Measurements from ENCODE around the gene UBTD1. TPM values are rescaled to one million over a fixed set of nuclear protein-coding genes. Genes with fewer than 3 reads are reported as not detected.

Gene UBTD1
- total RNA-seq, 1 experiment from 2014 or later: 40.5 TPM

DNA sequence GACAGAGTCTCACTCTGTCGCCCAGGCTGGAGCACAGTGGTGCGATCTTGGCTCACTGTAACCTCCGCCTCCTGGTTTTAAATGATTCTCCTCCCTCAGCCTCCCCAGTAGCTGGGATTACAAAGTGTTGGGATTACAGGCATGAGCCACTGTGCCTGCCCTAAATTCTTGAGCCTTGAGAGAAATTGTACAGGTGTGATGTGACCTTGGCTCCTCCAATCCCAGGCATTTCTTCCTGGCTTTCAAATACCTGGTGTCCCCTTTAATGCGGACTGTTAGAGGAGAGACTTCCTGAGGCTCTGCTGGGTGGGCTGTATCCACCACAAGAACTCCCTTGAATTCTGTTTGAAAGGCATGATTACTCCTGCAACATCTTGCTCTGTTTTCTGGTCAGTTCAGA lies 119.6 kb downstream of the UBTD1 start:
- DNase-seq (ENCODE audit: low read depth): no peak

DNA sequence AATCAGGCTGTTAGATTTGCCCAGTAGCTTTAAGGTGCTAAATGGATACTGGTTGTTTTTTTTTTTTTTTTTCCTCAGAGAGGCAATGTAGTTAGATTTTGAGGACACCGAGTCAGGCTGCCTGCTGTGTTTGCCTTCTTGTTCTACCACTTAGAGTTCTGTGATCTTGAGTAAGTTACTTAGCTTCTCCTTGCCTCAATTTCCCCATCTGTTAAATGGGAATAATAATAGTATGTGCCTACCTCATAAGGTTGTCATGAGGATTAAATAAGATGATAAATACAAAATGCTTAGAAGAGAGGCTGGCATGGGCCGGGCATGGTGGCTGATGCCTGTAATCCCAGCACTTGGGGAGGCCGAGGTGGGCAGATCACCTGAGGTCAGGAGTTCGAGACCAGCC lies 120.0 kb downstream of the UBTD1 start:
- DNase-seq (ENCODE audit: low read depth): no peak

Other genes starting within 250 kb of the UBTD1 start
- gene ARHGAP19, start 206.3 kb upstream of the UBTD1 start, total RNA-seq (2014; rRNA removed; shearing (Covaris generic)): 12.4 and 12.7 TPM in 2 replicates
- gene FRAT1, start 179.7 kb upstream of the UBTD1 start, total RNA-seq (2014; rRNA removed; shearing (Covaris generic)): 1.1 and 2.9 TPM in 2 replicates
- 6.7 and 10.0 TPM in 2 replicates for gene FRAT2, start 164.2 kb upstream of the UBTD1 start, total RNA-seq (2014; rRNA removed; shearing (Covaris generic))
- 10.2 and 19.3 TPM in 2 replicates for gene RRP12, start 97.6 kb upstream of the UBTD1 start, total RNA-seq (2014; rRNA removed; shearing (Covaris generic))
- gene PGAM1, start 72.7 kb upstream of the UBTD1 start, total RNA-seq (2014; rRNA removed; shearing (Covaris generic)): 949 and 1,198 TPM in 2 replicates
- 68.9 and 69.3 TPM in 2 replicates for gene EXOSC1, start 52.9 kb upstream of the UBTD1 start, total RNA-seq (2014; rRNA removed; shearing (Covaris generic))
- 63.3 and 67.8 TPM in 2 replicates for gene ZDHHC16, start 52.7 kb upstream of the UBTD1 start, total RNA-seq (2014; rRNA removed; shearing (Covaris generic))
- gene MMS19, start 502 bp upstream of the UBTD1 start, total RNA-seq (2014; rRNA removed; shearing (Covaris generic)): 68.0 and 71.8 TPM in 2 replicates
- not detected in 2 replicates for gene ANKRD2, start 73.9 kb downstream of the UBTD1 start, total RNA-seq (2014; rRNA removed; shearing (Covaris generic))
- 0.12 and 0.71 TPM in 2 replicates for gene HOGA1, start 85.5 kb downstream of the UBTD1 start, total RNA-seq (2014; rRNA removed; shearing (Covaris generic))
- not detected in 2 replicates for gene C10orf62, start 90.8 kb downstream of the UBTD1 start, total RNA-seq (2014; rRNA removed; shearing (Covaris generic))
- 3.8 and 5.9 TPM in 2 replicates for gene MORN4, start 134.6 kb downstream of the UBTD1 start, total RNA-seq (2014; rRNA removed; shearing (Covaris generic))
- 23.9 and 31.2 TPM in 2 replicates for gene PI4K2A, start 141.7 kb downstream of the UBTD1 start, total RNA-seq (2014; rRNA removed; shearing (Covaris generic))
- gene AVPI1, start 188.3 kb downstream of the UBTD1 start, total RNA-seq (2014; rRNA removed; shearing (Covaris generic)): 13.3 and 20.6 TPM in 2 replicates
- 24.8 and 46.3 TPM in 2 replicates for gene MARVELD1, start 214.8 kb downstream of the UBTD1 start, total RNA-seq (2014; rRNA removed; shearing (Covaris generic))
- 9.0 and 19.2 TPM in 2 replicates for gene ZFYVE27, start 238.2 kb downstream of the UBTD1 start, total RNA-seq (2014; rRNA removed; shearing (Covaris generic))